ENCODE measurements around the gene GTF3C1.

- TF ChIP-seq CTCF (conservative IDR thresholded peaks at IDR 0.05 in 1 of 2, IDR thresholded peaks at IDR 0.05 in 1 of 2; ENCODE audit: extremely low read depth in 1 of 2, insufficient read depth in 1 of 2, low read depth in 1 of 2, low read length in 2 of 2) = no peak
- no peak for TF ChIP-seq EZH2 (IDR thresholded peaks at IDR 0.05; ENCODE audit: borderline replicate concordance, low read length)
These were observed 116.1 kb downstream of the GTF3C1 start for GRCh38 chr16:27433636-27434035.

All from mammary epithelial cell (primary cell).